Stimulated activated CD4-positive, alpha-beta T cell treated with anti-CD3 and anti-CD28 coated beads, Interleukin-4, amount 100 ng/mL, for 1 hour (primary cell): ENCODE data around the gene CIITA.
"Not testable (repeated sequence)": the region's sequence is repeated elsewhere in the genome, so short reads cannot be mapped to it uniquely, and the experiment has no call there.

ENCODE experiments used
- DNase-seq: peaks from one replicate; pipeline ENCODE4 v3.0.0-alpha.2; 2020

CIITA gene

GRCh38 chr16:10920726-10921427 lies 43.9 kb downstream of the CIITA start:
- no peak for DNase-seq

DNA sequence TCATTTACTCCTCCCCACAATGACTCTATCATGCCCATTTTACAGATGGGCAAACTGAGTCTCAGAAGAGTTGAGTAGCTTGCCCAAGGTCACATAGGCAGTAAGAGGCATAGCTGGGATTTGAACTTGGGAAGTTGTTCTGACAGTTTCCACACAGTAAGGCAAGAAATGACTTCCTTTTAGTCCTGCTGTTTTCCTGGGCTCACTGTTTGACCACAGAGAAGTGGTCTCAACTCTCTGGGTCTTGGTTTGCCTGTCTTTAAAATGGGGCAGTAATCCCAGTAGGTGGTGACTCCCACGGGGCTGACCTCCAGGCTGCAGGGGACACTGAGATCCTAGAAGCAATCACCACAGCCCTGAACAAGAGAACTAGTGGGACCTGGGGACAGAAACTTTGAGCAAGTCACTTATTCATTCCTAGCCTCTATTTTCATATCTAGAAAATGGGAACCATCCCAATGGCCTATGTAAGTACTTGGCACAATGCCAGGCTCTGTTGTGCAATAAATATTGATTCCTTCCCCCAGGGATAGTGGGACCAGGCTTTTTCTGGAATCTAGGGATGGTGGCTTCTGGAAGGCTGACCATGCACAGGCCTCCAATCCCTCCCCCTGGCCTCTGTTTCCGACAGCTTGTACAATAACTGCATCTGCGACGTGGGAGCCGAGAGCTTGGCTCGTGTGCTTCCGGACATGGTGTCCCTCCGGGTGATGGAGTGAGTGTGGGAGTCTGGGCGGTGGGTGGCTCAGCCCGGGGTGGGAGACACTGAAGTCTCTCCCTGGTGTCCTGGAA lies 44.7 kb downstream of the CIITA start:
- no peak for DNase-seq

DNA sequence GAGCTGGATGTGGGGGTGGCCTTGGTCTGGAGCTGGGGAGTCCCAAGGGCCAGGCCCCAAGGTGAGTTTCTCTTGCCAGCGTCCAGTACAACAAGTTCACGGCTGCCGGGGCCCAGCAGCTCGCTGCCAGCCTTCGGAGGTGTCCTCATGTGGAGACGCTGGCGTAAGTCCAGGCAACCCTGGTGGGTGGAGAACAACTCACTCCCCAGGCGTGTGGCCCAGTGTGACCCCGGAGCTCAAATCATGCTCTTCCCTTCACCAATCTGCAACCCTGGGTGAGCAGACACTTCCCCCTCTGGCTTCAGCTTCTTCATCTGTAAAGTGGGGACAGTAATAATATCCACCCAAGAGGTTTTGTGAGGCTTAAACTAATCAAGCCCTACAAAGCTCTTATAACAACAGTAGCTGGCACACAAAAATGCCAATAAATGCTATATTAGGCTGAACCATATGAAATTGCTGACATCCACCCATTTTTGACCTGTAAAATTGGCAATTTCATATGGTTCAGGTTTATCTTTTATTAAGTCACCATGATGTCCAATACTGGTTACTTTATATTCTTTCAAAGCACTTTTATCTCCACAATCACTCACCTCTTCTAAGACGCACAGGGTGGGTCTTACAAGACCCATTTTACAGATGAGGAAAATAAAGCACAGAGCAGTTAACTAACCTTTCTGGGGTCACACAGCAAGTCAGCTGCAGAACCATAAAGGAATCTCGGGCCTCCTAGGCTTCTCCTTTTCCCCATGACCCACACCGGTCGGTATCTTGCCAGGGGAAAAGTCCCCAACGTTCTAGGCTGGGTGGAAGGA lies 45.5 kb downstream of the CIITA start:
- DNase-seq: no peak

GRCh38 chr16:10923146-10923649 lies 46.2 kb downstream of the CIITA start:
- DNase-seq: no peak

GRCh38 chr16:10923650-10924214 lies 46.7 kb downstream of the CIITA start:
- no peak for DNase-seq

- DNase-seq: not testable (repeated sequence)
Measured at GRCh38 chr16:10925285-10925684, 48.3 kb downstream of the CIITA start.

- no peak for DNase-seq
Measured at GRCh38 chr16:10926094-10926493, 49.1 kb downstream of the CIITA start.

GRCh38 chr16:10926867-10927266 lies 49.9 kb downstream of the CIITA start:
- no peak for DNase-seq

DNA sequence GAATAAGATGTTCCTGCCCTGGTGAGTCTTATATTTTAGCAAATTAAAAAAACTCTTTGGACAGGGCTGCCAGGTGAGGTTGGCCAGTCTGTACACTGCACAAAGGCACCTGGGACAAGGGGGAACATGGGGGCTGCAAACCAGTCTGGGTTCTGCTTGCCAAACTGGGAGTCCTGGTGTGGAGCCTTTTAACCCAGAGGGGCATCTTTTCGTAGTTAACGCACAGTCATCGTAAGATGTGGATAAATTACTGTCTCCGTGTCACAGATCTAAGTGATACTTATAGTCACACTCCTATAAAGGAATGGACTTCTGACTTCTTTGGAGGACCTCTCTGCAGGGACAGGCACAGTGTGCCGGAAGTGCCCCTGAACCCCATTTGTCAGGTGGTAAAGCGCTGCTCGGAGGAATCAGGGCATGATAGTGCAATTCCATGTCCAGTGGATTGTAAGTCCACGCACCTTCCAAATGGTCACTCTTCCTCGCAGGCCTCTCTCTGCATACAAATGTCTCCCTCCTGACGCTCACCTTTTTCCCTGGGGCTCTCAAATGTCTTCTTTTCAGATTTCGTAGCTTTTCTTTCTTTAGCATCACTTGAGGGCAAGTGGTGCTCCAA lies 50.6 kb downstream of the CIITA start:
- no peak for DNase-seq

GRCh38 chr16:10929097-10929496 lies 52.1 kb downstream of the CIITA start:
- DNase-seq: not testable (repeated sequence)

GRCh38 chr16:10929853-10930754 lies 53.1 kb downstream of the CIITA start:
- no peak for DNase-seq

- no peak for DNase-seq
Measured at GRCh38 chr16:10930755-10931093, 53.7 kb downstream of the CIITA start.

GRCh38 chr16:10931134-10931533 lies 54.1 kb downstream of the CIITA start:
- no peak for DNase-seq

- no peak for DNase-seq
Measured at GRCh38 chr16:10931977-10932632, 55.1 kb downstream of the CIITA start.

GRCh38 chr16:10932959-10933710 lies 56.1 kb downstream of the CIITA start:
- DNase-seq: no peak

- no peak for DNase-seq
Measured at GRCh38 chr16:10933865-10934264, 56.9 kb downstream of the CIITA start.

GRCh38 chr16:10934325-10935107 lies 57.5 kb downstream of the CIITA start:
- no peak for DNase-seq

DNA sequence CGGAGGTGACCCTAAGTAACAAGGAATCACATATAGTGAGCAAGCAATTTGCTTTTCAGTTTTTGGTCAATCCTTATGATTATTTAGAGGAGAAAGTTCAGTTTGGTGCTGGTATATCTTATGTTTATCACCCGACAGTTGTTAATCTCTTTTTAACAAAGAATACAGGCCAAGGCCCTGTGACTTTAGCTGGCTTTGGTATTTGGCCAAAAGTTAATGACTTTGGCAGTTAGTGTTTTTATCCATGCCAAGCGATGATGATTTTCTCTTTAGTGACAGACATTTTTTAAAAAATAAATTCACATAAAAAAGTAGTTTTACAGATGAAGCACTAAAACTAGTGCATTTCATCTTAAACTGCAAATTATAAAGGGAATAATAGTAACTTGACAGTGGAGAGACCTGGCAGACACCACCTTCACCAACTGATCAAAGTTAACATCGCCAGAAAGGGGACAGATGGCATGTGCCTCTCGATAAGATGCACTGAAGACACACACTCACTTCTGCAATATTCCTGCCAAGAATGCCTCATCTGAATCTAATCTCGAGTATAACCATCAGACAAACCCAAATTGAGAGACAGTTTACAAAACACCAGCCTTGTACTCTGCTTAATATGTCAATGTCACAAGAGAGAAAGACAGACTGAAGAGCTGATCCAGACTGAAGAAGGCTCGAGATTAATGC lies 58.4 kb downstream of the CIITA start:
- no peak for DNase-seq
